Caco-2 (cell line): ENCODE results near the gene C4orf51. TPM values are rescaled to one million over a fixed set of nuclear protein-coding genes. Genes with fewer than 3 reads are reported as not detected.

Experiments used
- BruUV-seq: library from RNA; stranded (reverse); fragments of 400-500 nt; replicated peaks from 2 replicates; lab custom pipeline; 2021; lab: Mats Ljungman, UMichigan
- CTCF ChIA-PET: fragments of 300-600 bp; sonication (Branson Sonifier 250); formaldehyde crosslinking; loops from one replicate; lab custom pipeline; 2022; ENCODE audit warnings: antibody characterized with exemption; lab: Charles Lee
- POLR2A ChIA-PET: fragments of 300-600 bp; sonication (Branson Sonifier 250); formaldehyde crosslinking; loops from one replicate; lab custom pipeline; 2022; ENCODE audit warnings: antibody characterized with exemption; lab: Charles Lee
- DNase-seq, 2 experiments: peaks; one replicate each; pipeline versions ENCODE4 v3.0.0 to v3.0.0-alpha.2; 2020 to 2022
- H3K27me3 ChIP-seq: replicated peaks from 2 replicates; pipeline ENCODE4 v1.6.0; 2011; ENCODE audit warnings: low read length; ENCODE audit not compliant: control insufficient read depth, insufficient read depth
- H3K36me3 ChIP-seq: 2 replicates; pipeline ENCODE4 v1.5.1; 2011; ENCODE audit warnings: low read length; ENCODE audit not compliant: control insufficient read depth, insufficient read depth
- H3K4me1 ChIP-seq: fragments of 250-450 bp; sonication (Bioruptor Pico); 2 replicates; pipeline ENCODE4 v1.5.1; 2020; ENCODE audit warnings: mild to moderate bottlenecking
- H3K4me3 ChIP-seq: 2 replicates; pipeline ENCODE4 v1.5.1; 2011; ENCODE audit warnings: low read depth, mild to moderate bottlenecking, control low read depth, low read length
- H3K9me3 ChIP-seq: fragments of 250-450 bp; sonication (Bioruptor Pico); 2 replicates; pipeline ENCODE4 v1.5.1; 2020; ENCODE audit warnings: mild to moderate bottlenecking, moderate library complexity
- H3K27ac Mint-ChIP-seq: one replicate; pipeline ENCODE4 v1.8.0; 2022; ENCODE audit warnings: mixed read lengths; ENCODE audit not compliant: unreplicated experiment
- H3K27me3 Mint-ChIP-seq: one replicate; pipeline ENCODE4 v1.8.0; 2022; ENCODE audit warnings: mixed read lengths; ENCODE audit not compliant: insufficient read depth, unreplicated experiment
- H3K36me3 Mint-ChIP-seq: one replicate; pipeline ENCODE4 v1.8.0; 2022; ENCODE audit warnings: mild to moderate bottlenecking, mixed read lengths; ENCODE audit not compliant: insufficient read depth, unreplicated experiment
- H3K4me1 Mint-ChIP-seq: one replicate; pipeline ENCODE4 v1.8.0; 2022; ENCODE audit warnings: low read depth, mixed read lengths; ENCODE audit not compliant: unreplicated experiment
- H3K4me3 Mint-ChIP-seq: one replicate; pipeline ENCODE4 v1.8.0; 2022; ENCODE audit warnings: mild to moderate bottlenecking, moderate library complexity, mixed read lengths; ENCODE audit not compliant: unreplicated experiment
- H3K9me3 Mint-ChIP-seq: one replicate; pipeline ENCODE4 v1.8.0; 2022; ENCODE audit warnings: mixed read lengths; ENCODE audit not compliant: unreplicated experiment
- intact Hi-C: fragments of 100-400 bp; cut with micrococcal nuclease; formaldehyde crosslinking; loops from one replicate; pipeline ENCODE4 v1.10.0; 2022; ENCODE audit not compliant: unreplicated experiment
- total RNA-seq: library from RNA; stranded (reverse); gene quantifications from 2 replicates; pipeline ENCODE4 v1.2.3, GENCODE V29; 2022
- TF ChIP-seq, protein P1 (sequence below), 2 experiments: fragments of 200-600 bp in 1 of 2; IDR thresholded peaks; 1 replicate in 1 of 2; 2 replicates in 1 of 2; pipeline versions ENCODE4 v1.5.1 to v1.8.0; 2011 to 2022; ENCODE audit warnings: antibody characterized with exemption in 1 of 2, control low read depth in 1 of 2, inconsistent platforms in 1 of 2, low read depth in 1 of 2, low read length in 1 of 2, mild to moderate bottlenecking in 1 of 2, moderate library complexity in 1 of 2; ENCODE audit not compliant: insufficient read depth in 1 of 2, severe bottlenecking in 1 of 2, unreplicated experiment in 1 of 2

Gene C4orf51
- total RNA-seq, 1 experiment from 2014 or later, result not detected

- Mint-ChIP-seq H3K4me1 (no peaks in the 10 kb centered on the region), H3K36me3 (peaks cover 6% of the 10 kb centered on the region), H3K4me3 (no peak overlapping the region), H3K27ac (no peak overlapping the region), H3K27me3 (no peaks in the 10 kb centered on the region), H3K9me3 (no peaks in the 10 kb centered on the region)
- no peaks in the 10 kb centered on the region for H3K36me3 ChIP-seq
- TF ChIP-seq, protein P1, sequence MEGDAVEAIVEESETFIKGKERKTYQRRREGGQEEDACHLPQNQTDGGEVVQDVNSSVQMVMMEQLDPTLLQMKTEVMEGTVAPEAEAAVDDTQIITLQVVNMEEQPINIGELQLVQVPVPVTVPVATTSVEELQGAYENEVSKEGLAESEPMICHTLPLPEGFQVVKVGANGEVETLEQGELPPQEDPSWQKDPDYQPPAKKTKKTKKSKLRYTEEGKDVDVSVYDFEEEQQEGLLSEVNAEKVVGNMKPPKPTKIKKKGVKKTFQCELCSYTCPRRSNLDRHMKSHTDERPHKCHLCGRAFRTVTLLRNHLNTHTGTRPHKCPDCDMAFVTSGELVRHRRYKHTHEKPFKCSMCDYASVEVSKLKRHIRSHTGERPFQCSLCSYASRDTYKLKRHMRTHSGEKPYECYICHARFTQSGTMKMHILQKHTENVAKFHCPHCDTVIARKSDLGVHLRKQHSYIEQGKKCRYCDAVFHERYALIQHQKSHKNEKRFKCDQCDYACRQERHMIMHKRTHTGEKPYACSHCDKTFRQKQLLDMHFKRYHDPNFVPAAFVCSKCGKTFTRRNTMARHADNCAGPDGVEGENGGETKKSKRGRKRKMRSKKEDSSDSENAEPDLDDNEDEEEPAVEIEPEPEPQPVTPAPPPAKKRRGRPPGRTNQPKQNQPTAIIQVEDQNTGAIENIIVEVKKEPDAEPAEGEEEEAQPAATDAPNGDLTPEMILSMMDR (IDR thresholded peaks at IDR 0.05; ENCODE audit: insufficient read depth in 1 of 2, low read depth in 1 of 2, low read length in 1 of 2, severe bottlenecking in 1 of 2, unreplicated experiment in 1 of 2), result no peak
- intact Hi-C loops, result no loop called here
- POLR2A ChIA-PET, result no interaction called here
- BruUV-seq, result no TSS peak
- CTCF ChIA-PET, result no interaction called here
- no peak for DNase-seq
- H3K9me3 ChIP-seq, result no peaks in the 10 kb centered on the region
- H3K27me3 ChIP-seq, result no peaks in the 10 kb centered on the region
- H3K4me1 ChIP-seq, result no peaks in the 10 kb centered on the region
- no peak overlapping the region for H3K4me3 ChIP-seq
Observed at GRCh38 chr4:145762719-145763118, 82.8 kb downstream of the C4orf51 start.

DNA sequence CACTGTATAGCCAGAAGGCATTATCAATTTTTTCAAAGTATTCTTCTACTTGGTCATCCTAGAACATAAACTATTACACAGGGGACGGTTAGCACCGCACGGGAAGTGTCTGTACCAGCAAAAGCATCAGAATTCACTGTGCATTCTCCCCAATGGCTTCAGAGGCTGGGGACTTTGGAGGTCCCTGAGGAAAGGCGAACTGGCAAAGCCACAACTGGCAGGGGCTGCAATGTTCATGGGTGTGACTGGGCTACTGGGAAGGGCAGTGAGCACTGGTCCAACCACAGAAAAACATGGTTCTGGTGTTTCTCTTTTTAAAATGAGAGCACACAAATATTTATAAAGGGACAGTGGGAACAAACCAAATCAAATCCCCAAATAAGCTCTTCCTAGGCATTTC lies 83.5 kb downstream of the C4orf51 start:
- DNase-seq, result no peak
- TF ChIP-seq, protein P1 (IDR thresholded peaks at IDR 0.05; ENCODE audit: insufficient read depth in 1 of 2, low read depth in 1 of 2, low read length in 1 of 2, severe bottlenecking in 1 of 2, unreplicated experiment in 1 of 2), result no peak
- Mint-ChIP-seq H3K36me3 (peaks cover 6% of the 10 kb centered on the region), H3K4me3 (no peak overlapping the region), H3K4me1 (no peaks in the 10 kb centered on the region), H3K9me3 (no peaks in the 10 kb centered on the region), H3K27ac (no peak overlapping the region), H3K27me3 (no peaks in the 10 kb centered on the region)
- Histone ChIP-seq H3K4me1 (no peaks in the 10 kb centered on the region), H3K36me3 (no peaks in the 10 kb centered on the region), H3K4me3 (no peak overlapping the region), H3K27me3 (no peaks in the 10 kb centered on the region), H3K9me3 (no peaks in the 10 kb centered on the region)
- ChIA-PET CTCF (no interaction called here), POLR2A (no interaction called here)
- no TSS peak for BruUV-seq
- intact Hi-C loops, result no loop called here

DNA sequence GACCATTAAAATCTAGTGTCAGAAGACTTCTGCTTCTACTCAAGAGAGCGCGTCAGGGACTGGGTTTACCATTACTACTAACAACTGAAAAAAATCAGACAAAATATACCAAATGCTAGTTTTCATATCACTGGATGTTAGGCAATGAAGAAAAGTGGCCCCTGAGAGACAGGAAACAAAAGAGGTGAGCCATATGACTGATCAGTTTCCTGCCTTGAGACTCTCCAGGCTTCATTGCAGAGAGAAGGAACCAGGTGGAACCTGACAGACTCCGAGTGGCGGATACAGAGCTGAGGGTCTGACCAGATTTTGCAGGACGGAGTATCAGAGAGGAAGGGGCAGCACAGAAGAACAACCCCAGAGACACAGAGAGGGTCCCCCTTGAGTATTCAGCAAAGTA lies 86.3 kb downstream of the C4orf51 start:
- no peak overlapping the region for H3K27ac Mint-ChIP-seq
- no peaks in the 10 kb centered on the region for H3K27me3 Mint-ChIP-seq
- DNase-seq, result no peak
- H3K4me3 ChIP-seq, result no peak overlapping the region
- TF ChIP-seq, protein P1 (IDR thresholded peaks at IDR 0.05; ENCODE audit: insufficient read depth in 1 of 2, low read depth in 1 of 2, low read length in 1 of 2, severe bottlenecking in 1 of 2, unreplicated experiment in 1 of 2), result no peak
- intact Hi-C loops, result no loop called here
- H3K36me3 ChIP-seq, result no peaks in the 10 kb centered on the region
- no peak overlapping the region for H3K4me3 Mint-ChIP-seq
- no peaks in the 10 kb centered on the region for H3K4me1 Mint-ChIP-seq
- ChIA-PET POLR2A (no interaction called here), CTCF (no interaction called here)
- no TSS peak for BruUV-seq
- H3K36me3 Mint-ChIP-seq, result no peaks in the 10 kb centered on the region
- H3K4me1 ChIP-seq, result no peaks in the 10 kb centered on the region
- H3K9me3 ChIP-seq, result no peaks in the 10 kb centered on the region
- H3K9me3 Mint-ChIP-seq, result no peaks in the 10 kb centered on the region
- no peaks in the 10 kb centered on the region for H3K27me3 ChIP-seq
